OCI-LY7 (cell line): Measurements from ENCODE around the gene H1-8.

Source experiments
- EZH2phosphoT487 ChIP-seq: fragments of 200-600 bp; sonication (generic); IDR thresholded peaks from 2 replicates; pipeline ENCODE4 v1.6.1; 2018; ENCODE audit warnings: low read depth, borderline replicate concordance, mild to moderate bottlenecking, mixed run types, antibody characterized with exemption, low read length, moderate library complexity, mixed read lengths
- TF ChIP-seq, protein P1 (sequence below): fragments of 200-600 bp; sonication (generic); conservative IDR thresholded peaks from 2 replicates; pipeline ENCODE4 v1.5.1; 2014; ENCODE audit warnings: mild to moderate bottlenecking, antibody characterized with exemption, low read length, moderate library complexity, mixed read lengths

DNA sequence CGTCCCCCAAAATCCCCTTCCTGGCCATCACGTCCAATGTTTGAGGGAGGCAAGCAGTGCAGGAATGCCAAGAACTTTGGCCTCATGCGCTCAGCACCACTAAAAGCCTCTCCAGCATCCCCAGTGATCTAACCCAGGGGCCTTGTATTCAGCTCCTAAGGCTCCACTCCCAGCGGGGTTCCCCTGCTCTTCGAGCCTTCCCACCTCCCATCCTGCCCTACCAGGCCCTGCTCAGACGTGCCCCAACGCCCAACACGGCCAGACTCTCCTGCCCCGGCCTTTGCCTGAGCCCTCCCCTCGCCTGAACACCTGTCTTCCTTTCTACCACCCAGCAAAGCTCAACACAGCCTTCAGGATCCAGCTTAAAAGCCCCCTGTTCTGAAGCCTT lies 33.0 kb downstream of the H1-8 start:
- TF ChIP-seq, protein P1, sequence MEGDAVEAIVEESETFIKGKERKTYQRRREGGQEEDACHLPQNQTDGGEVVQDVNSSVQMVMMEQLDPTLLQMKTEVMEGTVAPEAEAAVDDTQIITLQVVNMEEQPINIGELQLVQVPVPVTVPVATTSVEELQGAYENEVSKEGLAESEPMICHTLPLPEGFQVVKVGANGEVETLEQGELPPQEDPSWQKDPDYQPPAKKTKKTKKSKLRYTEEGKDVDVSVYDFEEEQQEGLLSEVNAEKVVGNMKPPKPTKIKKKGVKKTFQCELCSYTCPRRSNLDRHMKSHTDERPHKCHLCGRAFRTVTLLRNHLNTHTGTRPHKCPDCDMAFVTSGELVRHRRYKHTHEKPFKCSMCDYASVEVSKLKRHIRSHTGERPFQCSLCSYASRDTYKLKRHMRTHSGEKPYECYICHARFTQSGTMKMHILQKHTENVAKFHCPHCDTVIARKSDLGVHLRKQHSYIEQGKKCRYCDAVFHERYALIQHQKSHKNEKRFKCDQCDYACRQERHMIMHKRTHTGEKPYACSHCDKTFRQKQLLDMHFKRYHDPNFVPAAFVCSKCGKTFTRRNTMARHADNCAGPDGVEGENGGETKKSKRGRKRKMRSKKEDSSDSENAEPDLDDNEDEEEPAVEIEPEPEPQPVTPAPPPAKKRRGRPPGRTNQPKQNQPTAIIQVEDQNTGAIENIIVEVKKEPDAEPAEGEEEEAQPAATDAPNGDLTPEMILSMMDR = no peak
- TF ChIP-seq EZH2phosphoT487 = no peak
